IMR-90 (cell line): ENCODE measurements around the gene KCNQ1. TPM values are rescaled to one million over a fixed set of nuclear protein-coding genes. Genes with fewer than 3 reads are reported as not detected.

ENCODE experiments used
- ATAC-seq: fragments of 200-7000 bp; cut with Tn5 transposase; 2 replicates; pipeline ENCODE4 v1.9.1; 2020; ENCODE audit warnings: low read depth, mild to moderate bottlenecking, moderate library complexity
- BruUV-seq: library from RNA; stranded (reverse); fragments of 400-500 nt; replicated peaks from 2 replicates; lab custom pipeline; 2021; lab: Mats Ljungman, UMichigan
- CTCF ChIA-PET: fragments of 300-600 bp; formaldehyde crosslinking; extraction: SDS; loops from one replicate; lab custom pipeline; 2021; ENCODE audit warnings: antibody characterized with exemption; lab: Yijun Ruan, JAX
- POLR2A ChIA-PET: fragments of 300-600 bp; sonication (Branson Sonifier 250); formaldehyde crosslinking; loops from one replicate; lab custom pipeline; 2022; ENCODE audit warnings: antibody characterized with exemption; ENCODE audit not compliant: unreplicated experiment; lab: Charles Lee
- DNase-seq: peaks from one replicate; pipeline ENCODE4 v3.0.0; 2013
- H2AFZ ChIP-seq: replicated peaks from 2 replicates; pipeline ENCODE3; 2013; ENCODE audit warnings: low read length, mild to moderate bottlenecking; ENCODE audit not compliant: poor library complexity
- H2AK5ac ChIP-seq: 2 replicates; pipeline ENCODE4 v1.6.1; 2013; ENCODE audit warnings: low read depth, low read length, inconsistent platforms
- H2AK9ac ChIP-seq: replicated peaks from 2 replicates; pipeline ENCODE3; 2013; ENCODE audit warnings: mild to moderate bottlenecking, low read depth, low read length, moderate library complexity; ENCODE audit not compliant: poor library complexity
- H2BK120ac ChIP-seq: 2 replicates; pipeline ENCODE4 v1.6.1; 2013; ENCODE audit warnings: low read depth, low read length, inconsistent platforms
- H2BK15ac ChIP-seq: 3 replicates; pipeline ENCODE4 v1.6.1; 2013; ENCODE audit warnings: low read depth, low read length, inconsistent platforms
- H2BK20ac ChIP-seq: 2 replicates; pipeline ENCODE4 v1.6.1; 2013; ENCODE audit warnings: low read depth, mild to moderate bottlenecking, inconsistent platforms, low read length, moderate library complexity
- H2BK5ac ChIP-seq: 2 replicates; pipeline ENCODE4 v1.6.1; 2013; ENCODE audit warnings: mild to moderate bottlenecking, low read depth, low read length, inconsistent platforms; ENCODE audit not compliant: poor library complexity, severe bottlenecking
- H3K14ac ChIP-seq: replicated peaks from 2 replicates; pipeline ENCODE4 v1.6.1; 2013; ENCODE audit warnings: low read depth, low read length, inconsistent platforms
- H3K18ac ChIP-seq: 2 replicates; pipeline ENCODE4 v1.6.1; 2013; ENCODE audit warnings: low read depth, low read length, control low read depth
- H3K23ac ChIP-seq: 2 replicates; pipeline ENCODE4 v1.6.1; 2013; ENCODE audit warnings: low read depth, low read length, inconsistent platforms
- H3K27ac ChIP-seq: 2 replicates; pipeline ENCODE4 v1.5.1; 2013; ENCODE audit warnings: mild to moderate bottlenecking, control low read depth, low read length; ENCODE audit not compliant: insufficient read depth
- H3K27me3 ChIP-seq: 2 replicates; pipeline ENCODE4 v1.6.1; 2013; ENCODE audit warnings: low read length; ENCODE audit not compliant: control insufficient read depth, insufficient read depth
- H3K36me3 ChIP-seq: 2 replicates; pipeline ENCODE4 v1.6.1; 2013; ENCODE audit warnings: low read length, mixed read lengths; ENCODE audit not compliant: control insufficient read depth, insufficient read depth
- H3K4ac ChIP-seq: 2 replicates; pipeline ENCODE4 v1.6.1; 2013; ENCODE audit warnings: low read depth, low read length, inconsistent platforms
- H3K4me1 ChIP-seq: 2 replicates; pipeline ENCODE4 v1.6.1; 2013; ENCODE audit warnings: low read length, mixed read lengths; ENCODE audit not compliant: control insufficient read depth, insufficient read depth
- H3K4me2 ChIP-seq: 2 replicates; pipeline ENCODE4 v1.6.1; 2013; ENCODE audit warnings: low read depth, mild to moderate bottlenecking, control low read depth, low read length, moderate library complexity
- H3K4me3 ChIP-seq: 2 replicates; pipeline ENCODE4 v1.5.1; 2013; ENCODE audit warnings: low read depth, mild to moderate bottlenecking, control low read depth, low read length, moderate library complexity; ENCODE audit not compliant: insufficient read depth
- H3K56ac ChIP-seq: 2 replicates; pipeline ENCODE4 v1.6.1; 2013; ENCODE audit warnings: low read length, inconsistent platforms; ENCODE audit not compliant: insufficient read depth; ENCODE audit errors: extremely low read depth
- H3K79me1 ChIP-seq, 2 experiments: 2 replicates each; pipeline ENCODE4 v1.6.1; 2013; ENCODE audit warnings: low read length in 2 of 2, inconsistent platforms in 1 of 2, low read depth in 1 of 2
- H3K9ac ChIP-seq: 2 replicates; pipeline ENCODE4 v1.6.1; 2013; ENCODE audit warnings: low read depth, low read length, control low read depth
- H3K9me1 ChIP-seq: 2 replicates; pipeline ENCODE4 v1.6.1; 2013; ENCODE audit warnings: low read length, inconsistent platforms; ENCODE audit not compliant: insufficient read depth
- H3K9me3 ChIP-seq: 2 replicates; pipeline ENCODE4 v1.6.1; 2013; ENCODE audit warnings: low read length; ENCODE audit not compliant: control insufficient read depth, insufficient read depth
- H4K20me1 ChIP-seq: 2 replicates; pipeline ENCODE4 v1.6.1; 2013; ENCODE audit warnings: low read length, inconsistent platforms; ENCODE audit not compliant: insufficient read depth
- H4K5ac ChIP-seq: 2 replicates; pipeline ENCODE4 v1.6.1; 2013; ENCODE audit warnings: mild to moderate bottlenecking, low read depth, low read length, control low read depth
- H4K8ac ChIP-seq, 2 experiments: 2 replicates each; pipeline ENCODE4 v1.6.1; 2013; ENCODE audit warnings: low read depth in 2 of 2, low read length in 2 of 2, control low read depth in 1 of 2, inconsistent platforms in 1 of 2
- H4K91ac ChIP-seq: 2 replicates; pipeline ENCODE4 v1.6.1; 2013; ENCODE audit warnings: low read depth, low read length, inconsistent platforms; ENCODE audit not compliant: insufficient read depth
- BHLHE40 ChIP-seq: fragments of 150-350 bp; IDR thresholded peaks from 2 replicates; pipeline ENCODE4 v1.6.1; 2016; ENCODE audit warnings: mild to moderate bottlenecking, low read depth, low read length
- CEBPB ChIP-seq: IDR thresholded peaks from 2 replicates; pipeline ENCODE4 v1.6.1; 2012; ENCODE audit warnings: low read depth, low read length, improper control_type of control experiment
- CHD1 ChIP-seq: IDR thresholded peaks from 2 replicates; pipeline ENCODE4 v1.6.1; 2012; ENCODE audit warnings: low read depth, low read length, improper control_type of control experiment
- FOS ChIP-seq: fragments of 150-350 bp; IDR thresholded peaks from 2 replicates; pipeline ENCODE4 v1.6.1; 2016; ENCODE audit warnings: low read depth, low read length
- MAFK ChIP-seq: IDR thresholded peaks from 2 replicates; pipeline ENCODE4 v1.6.1; 2012; ENCODE audit warnings: low read depth, low read length, improper control_type of control experiment
- MXI1 ChIP-seq: IDR thresholded peaks from 2 replicates; pipeline ENCODE4 v1.6.1; 2012; ENCODE audit warnings: low read depth, mild to moderate bottlenecking, low read length, moderate library complexity, borderline replicate concordance
- NFE2L2 ChIP-seq: fragments of 150-350 bp; IDR thresholded peaks from 2 replicates; pipeline ENCODE4 v1.6.1; 2016; ENCODE audit warnings: low read depth, mild to moderate bottlenecking, low read length
- POLR2A ChIP-seq: IDR thresholded peaks from 2 replicates; pipeline ENCODE4 v1.6.1; 2012; ENCODE audit warnings: mild to moderate bottlenecking, low read depth, low read length
- RAD21 ChIP-seq: IDR thresholded peaks from 2 replicates; pipeline ENCODE4 v1.6.1; 2012; ENCODE audit warnings: low read length, improper control_type of control experiment
- RCOR1 ChIP-seq: IDR thresholded peaks from 2 replicates; pipeline ENCODE4 v1.6.1; 2012; ENCODE audit warnings: mild to moderate bottlenecking, low read length, improper control_type of control experiment; ENCODE audit not compliant: insufficient replicate concordance
- RFX5 ChIP-seq: IDR thresholded peaks from 2 replicates; pipeline ENCODE4 v1.8.0; 2012; ENCODE audit warnings: low read depth, mild to moderate bottlenecking, low read length, moderate library complexity
- SMC3 ChIP-seq: fragments of 150-350 bp; IDR thresholded peaks from 2 replicates; pipeline ENCODE4 v1.6.1; 2016; ENCODE audit warnings: low read depth, mild to moderate bottlenecking, antibody characterized with exemption, low read length, moderate library complexity
- WGBS, 2 experiments: methylation state at CpG; one replicate each; pipeline versions ENCODE4 v1.1.5 to v1.1.7; 2013; ENCODE audit warnings: missing lambda C conversion rate in 2 of 2; ENCODE audit not compliant: insufficient read length in 1 of 2; ENCODE audit errors: extremely low coverage in 2 of 2; 5-methylcytosine and 5-hydroxymethylcytosine counted together
- dilution Hi-C: fragments of 300-500 bp; cut with HindIII; formaldehyde crosslinking; loops from one replicate; pipeline ENCODE4 v1.14.3; 2018; ENCODE audit warnings: low sequenced_read_pairs; ENCODE audit not compliant: unreplicated experiment
- in situ Hi-C: fragments of 300-500 bp; cut with MboI; formaldehyde crosslinking; loops from 3 replicates; pipeline ENCODE4 v1.14.3; 2019; ENCODE audit warnings: low sequenced_read_pairs, inconsistent platforms, mixed read lengths
- intact Hi-C: fragments of 100-400 bp; cut with micrococcal nuclease; formaldehyde crosslinking; loops from 2 replicates; pipeline ENCODE4 v1.10.0; 2022
- polyA plus RNA-seq, 3 experiments: library from polyadenylated mRNA; depleted of rRNA; stranded (reverse); fragments of >200 nt; gene quantifications; 2 replicates each; pipeline ENCODE4 v1.2.3, GENCODE V29; 2012; ENCODE audit warnings: low replicate concordance in 1 of 3
- total RNA-seq: library from RNA; depleted of rRNA; stranded (reverse); fragments of >200 nt; gene quantifications from 2 replicates; pipeline ENCODE4 v1.2.3, GENCODE V29; 2012
- TF ChIP-seq, protein P1 (sequence below): fragments of 150-350 bp; IDR thresholded peaks from 2 replicates; pipeline ENCODE4 v1.6.1; 2017; ENCODE audit warnings: mild to moderate bottlenecking, antibody characterized with exemption, low read length, low read depth
- TF ChIP-seq, protein P2 (sequence below): fragments of 150-350 bp; IDR thresholded peaks from 2 replicates; pipeline ENCODE4 v1.6.1; 2016; ENCODE audit warnings: low read depth, mild to moderate bottlenecking, low read length, moderate library complexity, borderline replicate concordance

KCNQ1 gene
- total and polyA plus RNA-seq, 2 of the 4 experiments (the other 2 are of a cell fraction) = 0.07 TPM; not detected in 1

DNA sequence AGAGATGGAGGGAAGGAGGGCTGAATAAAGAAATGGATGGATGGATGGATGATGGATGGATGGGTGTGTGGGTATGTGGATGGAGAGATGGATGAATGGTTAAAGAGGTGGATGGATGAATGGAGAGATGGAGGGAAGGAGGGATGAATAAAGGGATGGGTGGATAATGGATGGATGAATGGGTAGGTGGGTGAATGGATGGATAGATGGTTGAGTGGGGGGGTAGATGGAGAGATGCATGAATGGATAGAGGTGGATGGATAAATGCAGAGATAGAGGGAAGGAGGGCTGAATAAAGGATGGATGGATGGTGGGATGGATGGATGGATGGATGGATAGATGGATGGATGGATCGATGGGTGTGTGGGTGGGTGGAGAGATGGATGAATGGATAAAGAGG lies 369.2 kb downstream of the KCNQ1 start (continued):
- TF ChIP-seq, protein P1, sequence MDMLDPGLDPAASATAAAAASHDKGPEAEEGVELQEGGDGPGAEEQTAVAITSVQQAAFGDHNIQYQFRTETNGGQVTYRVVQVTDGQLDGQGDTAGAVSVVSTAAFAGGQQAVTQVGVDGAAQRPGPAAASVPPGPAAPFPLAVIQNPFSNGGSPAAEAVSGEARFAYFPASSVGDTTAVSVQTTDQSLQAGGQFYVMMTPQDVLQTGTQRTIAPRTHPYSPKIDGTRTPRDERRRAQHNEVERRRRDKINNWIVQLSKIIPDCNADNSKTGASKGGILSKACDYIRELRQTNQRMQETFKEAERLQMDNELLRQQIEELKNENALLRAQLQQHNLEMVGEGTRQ = no peak
- TF ChIP-seq CHD1 = no peak
- no peak for TF ChIP-seq FOS
- no peak for TF ChIP-seq RCOR1

DNA sequence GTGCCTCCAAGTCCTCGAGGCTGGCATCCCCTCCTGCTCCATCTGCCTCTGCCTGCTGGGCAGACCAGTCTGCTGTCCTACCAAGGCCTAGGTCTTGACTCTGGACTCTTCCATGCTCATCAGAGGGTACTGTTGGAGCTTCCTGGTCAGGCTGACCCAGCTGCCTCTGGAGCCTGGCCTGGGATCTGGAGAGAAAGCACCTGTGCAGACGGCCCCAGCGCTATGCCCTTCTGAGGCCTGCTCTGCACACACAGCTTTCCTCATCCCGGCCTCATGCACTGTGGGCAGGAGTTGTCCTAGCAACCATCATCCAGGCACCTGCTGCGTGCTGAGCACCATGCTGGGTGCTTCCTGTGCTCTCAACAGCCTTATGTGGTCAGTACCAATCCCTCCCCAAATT lies 369.9 kb downstream of the KCNQ1 start:
- ATAC-seq (no peak), DNase-seq (no peak)
- H4K91ac ChIP-seq = no peak overlapping the region
- CTCF ChIA-PET = no interaction called here
- no peak overlapping the region for H3K4ac ChIP-seq
- POLR2A ChIA-PET = no interaction called here
- 95% methylated on average over 3 of the region's 5 CpGs; no CpG with 5 or more reads in 1 of the 2 experiments for WGBS, 2 experiments
- H3K23ac ChIP-seq = no peak overlapping the region
- H3K9ac ChIP-seq = no peak overlapping the region
- peak overlapping the region; percentile 23 for H2AK9ac ChIP-seq
- no peak overlapping the region for H3K27ac ChIP-seq
- no peak overlapping the region for H3K4me3 ChIP-seq
- H3K36me3 ChIP-seq = no peaks in the 10 kb centered on the region
- H4K5ac ChIP-seq = no peak overlapping the region
- H3K56ac ChIP-seq = no peak overlapping the region
- no peak overlapping the region for H2BK5ac ChIP-seq
- H3K9me3 ChIP-seq = peaks cover 11% of the 10 kb centered on the region
- in situ Hi-C loops (no loop called here), dilution Hi-C loops (no loop called here), intact Hi-C loops (no loop called here)
- H3K14ac ChIP-seq = no peak overlapping the region
- H3K27me3 ChIP-seq = no peaks in the 10 kb centered on the region; the same call in 1 of the 2 replicates
- H2BK15ac ChIP-seq = no peak overlapping the region
- no peak overlapping the region for H2BK20ac ChIP-seq
- no peak overlapping the region for H3K18ac ChIP-seq
- BruUV-seq = no TSS peak
- no peak overlapping the region for H3K4me2 ChIP-seq
- H3K4me1 ChIP-seq = peaks cover 23% of the 10 kb centered on the region
- H3K79me1 ChIP-seq = no peaks in the 10 kb centered on the region
- no peak overlapping the region for H2BK120ac ChIP-seq
- no peak overlapping the region for H4K8ac ChIP-seq
- peak overlapping the region; percentile 49; the same call in 1 of the 2 replicates for H2AK5ac ChIP-seq
- peaks cover 6% of the 10 kb centered on the region for H3K9me1 ChIP-seq
- no peak overlapping the region for H2AFZ ChIP-seq
- no peaks in the 10 kb centered on the region for H4K20me1 ChIP-seq
- TF ChIP-seq RAD21 (no peak), SMC3 (no peak), MXI1 (no peak), MAFK (no peak), CEBPB (no peak), NFE2L2 (no peak), RCOR1 (no peak), POLR2A (no peak), RFX5 (no peak), BHLHE40 (no peak), CHD1 (no peak)
- TF ChIP-seq, protein P1 = no peak
- TF ChIP-seq, protein P2, sequence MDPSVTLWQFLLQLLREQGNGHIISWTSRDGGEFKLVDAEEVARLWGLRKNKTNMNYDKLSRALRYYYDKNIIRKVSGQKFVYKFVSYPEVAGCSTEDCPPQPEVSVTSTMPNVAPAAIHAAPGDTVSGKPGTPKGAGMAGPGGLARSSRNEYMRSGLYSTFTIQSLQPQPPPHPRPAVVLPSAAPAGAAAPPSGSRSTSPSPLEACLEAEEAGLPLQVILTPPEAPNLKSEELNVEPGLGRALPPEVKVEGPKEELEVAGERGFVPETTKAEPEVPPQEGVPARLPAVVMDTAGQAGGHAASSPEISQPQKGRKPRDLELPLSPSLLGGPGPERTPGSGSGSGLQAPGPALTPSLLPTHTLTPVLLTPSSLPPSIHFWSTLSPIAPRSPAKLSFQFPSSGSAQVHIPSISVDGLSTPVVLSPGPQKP = no peak
